Stimulated activated CD4-positive, alpha-beta T cell treated with anti-CD3 and anti-CD28 coated beads, TNF-alpha, amount 100 ng/mL, for 4 hours (primary cell): Measurements from ENCODE around the gene MLF2.

Experiments used
- DNase-seq, 3 experiments: peaks; one replicate each; pipeline ENCODE4 v3.0.0-alpha.2; 2020; ENCODE audit warnings: low read depth in 3 of 3

MLF2 gene

DNA sequence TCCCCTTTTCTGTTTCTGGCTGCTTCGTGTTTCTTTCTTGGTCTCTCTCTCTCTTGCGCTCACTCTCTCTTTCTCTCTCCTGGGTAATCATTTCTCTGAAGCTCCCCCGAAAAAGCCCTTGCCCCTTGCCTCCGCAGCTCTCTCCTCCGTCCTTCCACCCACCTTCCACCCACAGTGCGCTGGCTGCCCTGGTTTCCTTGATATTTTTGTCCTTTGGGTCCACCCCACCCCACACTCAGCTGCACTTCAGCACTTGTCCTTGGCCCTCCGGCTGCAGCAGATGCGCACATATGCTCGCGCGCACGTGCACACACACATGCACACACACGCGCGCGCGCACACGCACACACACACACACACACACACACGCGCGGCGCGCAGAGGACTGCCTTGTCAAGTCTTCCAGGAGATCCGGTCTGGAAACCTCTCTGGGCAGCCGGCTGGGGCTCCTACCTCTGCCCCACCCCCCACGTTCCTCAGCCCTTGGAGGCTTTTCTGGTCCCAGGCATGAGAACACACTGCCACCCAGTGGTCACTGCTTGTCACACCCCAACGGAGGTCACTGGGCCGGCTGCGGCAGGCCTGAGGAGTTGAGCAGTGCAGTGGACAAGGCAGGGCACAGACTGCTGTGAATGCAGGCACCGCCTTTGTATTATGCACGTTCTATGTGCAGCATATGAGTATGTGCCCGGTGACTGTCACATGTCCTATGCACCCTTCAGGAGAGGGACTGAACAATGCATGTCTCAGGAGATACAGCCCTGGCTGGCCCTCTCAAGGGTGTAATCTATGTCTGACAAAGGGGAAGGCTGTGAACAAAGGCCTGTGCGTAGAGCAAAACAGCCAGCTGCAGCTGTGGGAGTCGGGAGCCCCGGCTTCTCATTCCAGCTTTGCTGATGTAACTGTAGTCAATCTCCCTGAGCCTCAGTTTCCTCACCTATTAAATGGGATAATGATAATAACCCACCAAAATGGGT, 25.9 kb upstream of the MLF2 start:
- DNase-seq = peak; percentile 74 to 85 (median 81)

DNA sequence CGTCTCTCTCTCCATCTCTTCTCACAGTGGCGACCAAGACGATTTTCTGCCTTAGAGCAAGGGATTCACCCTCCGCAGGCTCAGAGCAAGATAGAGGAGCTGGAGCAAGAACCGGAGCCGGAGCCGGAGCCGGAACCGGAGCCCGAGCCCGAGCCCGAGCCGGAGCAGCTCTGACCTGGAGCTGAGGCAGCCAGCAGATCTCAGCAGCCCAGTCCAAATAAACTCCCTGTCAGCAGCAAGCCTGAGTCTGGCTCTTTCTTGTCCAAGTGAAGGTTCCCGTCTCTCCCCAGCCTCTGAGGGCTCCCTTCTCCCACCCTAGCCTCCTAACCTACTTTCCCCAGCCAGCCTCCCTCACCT, 25.3 kb upstream of the MLF2 start:
- DNase-seq = no peak

- DNase-seq = no peak
These were observed 24.4 kb upstream of the MLF2 start for GRCh38 chr12:6777386-6777785.

- no peak for DNase-seq
These were observed 22.5 kb upstream of the MLF2 start for GRCh38 chr12:6775185-6776174.

- DNase-seq = no peak
These were observed 21.6 kb upstream of the MLF2 start for GRCh38 chr12:6774499-6775062.

GRCh38 chr12:6773590-6774351, 20.8 kb upstream of the MLF2 start:
- DNase-seq = peak in 2 of 3 experiments; percentile 43 to 58

GRCh38 chr12:6772726-6773589, 20.0 kb upstream of the MLF2 start:
- DNase-seq = no peak

DNA sequence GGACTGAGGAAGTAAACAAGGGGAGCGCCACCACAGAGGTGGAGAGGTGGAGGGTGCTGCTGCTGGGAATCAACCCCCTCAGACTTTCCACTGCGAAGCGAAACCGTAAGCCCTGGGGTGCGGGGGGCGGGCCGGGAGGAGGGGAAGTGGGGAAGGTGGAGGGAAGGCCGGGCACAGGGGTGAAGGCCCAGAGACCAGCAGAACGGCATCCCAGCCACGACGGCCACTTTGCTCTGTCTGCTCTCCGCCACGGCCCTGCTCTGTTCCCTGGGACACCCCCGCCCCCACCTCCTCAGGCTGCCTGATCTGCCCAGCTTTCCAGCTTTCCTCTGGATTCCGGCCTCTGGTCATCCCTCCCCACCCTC, 19.4 kb upstream of the MLF2 start, which contains the start of gene LAG3:
TSS of gene LAG3 (plus strand) at position 190 of the 365 bp plus-strand sequence. CDS start 333 bp downstream, outside the sequence.
- DNase-seq = peak in 2 of 3 experiments; percentile 61 to 65

DNA sequence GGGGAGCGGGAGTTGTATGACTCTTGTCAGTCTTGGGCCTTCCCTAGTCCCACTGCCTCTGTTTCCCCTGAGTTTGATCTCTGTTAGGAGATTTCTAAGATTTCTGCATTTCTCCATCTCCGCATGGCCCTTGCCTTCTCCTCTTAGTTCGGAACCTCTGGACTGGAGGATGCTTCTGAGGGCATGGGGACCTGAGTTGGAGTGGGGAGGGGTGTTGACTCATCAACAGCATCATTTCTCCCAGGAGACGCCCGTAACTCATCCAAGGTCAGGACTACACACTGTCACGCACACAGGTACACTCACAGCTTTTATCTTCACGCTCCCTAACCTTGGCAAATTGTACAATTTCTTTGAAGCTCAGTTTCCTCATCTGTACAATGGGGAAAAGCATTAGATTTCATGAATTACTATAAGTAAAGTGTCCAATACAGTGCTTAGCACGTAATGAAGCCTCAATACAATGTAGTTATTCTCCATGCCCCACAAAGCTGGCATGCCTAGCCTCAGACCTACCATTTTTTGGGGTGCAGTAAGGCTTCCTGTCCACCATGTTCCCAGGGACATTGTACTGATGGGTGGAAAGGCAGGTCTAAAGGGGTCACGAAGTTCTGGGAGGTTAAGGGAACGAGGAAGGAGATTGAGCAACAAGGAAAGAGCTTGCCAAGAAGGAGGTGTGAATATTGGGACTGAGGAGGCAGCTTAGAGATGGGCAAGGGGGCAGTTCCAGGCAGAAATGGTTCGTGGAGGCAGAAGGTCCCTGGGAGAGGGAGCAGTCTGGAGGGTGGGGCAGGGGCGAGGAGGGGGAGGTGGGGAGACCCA, 18.8 kb upstream of the MLF2 start:
- DNase-seq = no peak

DNA sequence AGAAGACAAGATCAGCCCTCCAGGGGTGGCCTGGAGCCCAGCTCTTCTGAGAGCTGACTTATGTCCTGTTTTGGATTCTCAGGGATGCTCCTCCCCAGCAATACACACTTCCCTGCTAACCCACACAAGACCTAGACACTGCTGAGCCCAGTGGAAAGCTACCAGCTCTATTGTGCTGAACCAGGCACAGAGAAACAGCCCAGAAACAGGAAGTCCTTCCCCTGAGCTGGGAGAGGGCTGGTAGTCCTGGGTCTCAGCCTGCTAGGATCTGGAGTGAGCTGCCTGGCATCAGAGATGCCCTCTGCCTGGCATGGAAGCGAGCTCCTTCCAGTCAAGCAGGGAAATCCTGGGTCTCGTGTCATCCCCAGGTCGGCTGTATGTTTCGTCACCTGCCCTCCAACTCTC, 18.2 kb upstream of the MLF2 start:
- DNase-seq = no peak

- DNase-seq = no peak
These were observed 17.7 kb upstream of the MLF2 start for GRCh38 chr12:6770600-6770999.

GRCh38 chr12:6770094-6770493, 17.2 kb upstream of the MLF2 start:
- no peak for DNase-seq

GRCh38 chr12:6769666-6770065, 16.7 kb upstream of the MLF2 start:
- no peak for DNase-seq

DNA sequence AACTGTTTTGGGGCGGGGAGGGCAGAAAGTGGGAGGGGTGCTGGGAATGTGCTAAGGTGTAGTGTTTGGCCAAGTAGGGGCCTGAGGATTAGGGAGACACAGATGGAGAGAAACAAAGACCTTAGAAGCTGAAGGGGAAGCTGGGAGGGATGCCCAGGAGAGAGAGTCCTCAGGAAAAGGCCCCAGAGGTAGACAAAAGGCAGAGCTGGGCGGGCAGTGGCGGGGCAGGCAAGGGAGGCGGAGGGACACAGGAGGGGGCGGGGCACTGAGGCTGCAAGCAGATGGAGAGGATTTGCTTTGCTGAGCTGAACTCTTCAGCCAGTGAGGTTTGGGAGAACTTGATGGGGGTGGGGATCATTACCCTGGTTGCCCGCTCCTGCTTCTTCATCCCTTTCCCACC, 16.0 kb upstream of the MLF2 start:
- no peak for DNase-seq

GRCh38 chr12:6768437-6768914, 15.5 kb upstream of the MLF2 start:
- DNase-seq = no peak

DNA sequence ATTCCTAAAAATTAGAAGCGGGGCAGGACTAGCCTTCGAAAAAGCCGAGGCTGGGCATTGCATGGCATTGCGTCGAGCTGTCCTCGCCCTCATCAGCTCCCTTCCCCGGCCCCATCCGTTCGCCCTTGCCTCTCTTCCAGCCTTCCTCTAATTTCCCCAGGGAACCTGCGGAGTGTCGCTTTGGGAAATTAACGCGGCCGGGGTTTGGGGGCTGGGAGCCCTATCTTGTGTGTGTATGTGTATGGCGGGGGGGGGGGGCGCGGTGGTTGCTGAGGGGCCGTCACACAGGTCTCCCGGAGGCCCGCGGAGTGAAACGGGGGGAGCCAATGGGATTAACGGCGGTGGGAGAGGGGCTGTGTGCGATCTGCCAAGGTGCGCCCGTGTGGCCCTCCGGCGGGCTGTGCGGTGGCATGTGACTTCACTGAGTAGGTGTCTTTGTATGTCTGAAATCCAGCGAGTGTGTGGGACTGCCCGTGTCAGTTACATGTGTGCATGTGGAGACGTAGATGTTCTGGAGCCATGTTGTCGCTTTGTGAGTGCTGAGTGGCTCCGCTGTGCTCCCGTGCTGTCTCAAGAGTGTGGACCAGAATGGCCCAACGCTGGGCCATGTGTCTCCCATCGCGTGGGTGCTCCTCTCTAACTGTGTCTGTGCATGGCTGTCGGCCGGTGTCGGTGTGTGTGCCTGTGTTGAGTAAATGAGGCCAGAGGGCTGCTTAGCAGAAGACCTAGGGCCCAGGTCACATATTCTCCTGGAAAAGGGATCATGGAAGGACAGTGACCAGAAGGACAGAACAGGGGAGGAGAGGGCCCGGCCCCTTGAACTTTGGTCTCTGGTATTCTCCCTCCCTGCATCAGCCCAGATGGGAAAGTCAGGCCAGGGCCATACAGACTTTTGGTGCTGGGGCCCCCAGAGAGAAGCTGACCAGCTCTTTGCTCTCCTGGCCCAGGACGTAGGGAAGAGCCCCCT, 14.7 kb upstream of the MLF2 start:
- DNase-seq = no peak

GRCh38 chr12:6766651-6767349, 13.9 kb upstream of the MLF2 start:
- DNase-seq = no peak
